Muscle of arm (tissue), 14 donors: ENCODE results near the gene ZFYVE1. TPM values are rescaled to one million over a fixed set of nuclear protein-coding genes. Genes with fewer than 3 reads are reported as not detected.
"Not testable (repeated sequence)": the region's sequence is repeated elsewhere in the genome, so short reads cannot be mapped to it uniquely, and the experiment has no call there.

Experiments
- DNase-seq: peaks from one replicate; pipeline ENCODE4 v3.0.0-alpha.2; 2013
- long read RNA-seq, 11 donors: transcript quantifications; one replicate each; lab custom pipeline, GENCODE V29; 2026
- polyA plus RNA-seq, 12 donors: library from polyadenylated mRNA; unstranded; fragments of 120-200 nt; gene quantifications; one replicate each; pipeline ENCODE4 v1.2.1, GENCODE V29; 2013; ENCODE audit not compliant: insufficient read length in 12 of 12

The ZFYVE1 gene, protein sequence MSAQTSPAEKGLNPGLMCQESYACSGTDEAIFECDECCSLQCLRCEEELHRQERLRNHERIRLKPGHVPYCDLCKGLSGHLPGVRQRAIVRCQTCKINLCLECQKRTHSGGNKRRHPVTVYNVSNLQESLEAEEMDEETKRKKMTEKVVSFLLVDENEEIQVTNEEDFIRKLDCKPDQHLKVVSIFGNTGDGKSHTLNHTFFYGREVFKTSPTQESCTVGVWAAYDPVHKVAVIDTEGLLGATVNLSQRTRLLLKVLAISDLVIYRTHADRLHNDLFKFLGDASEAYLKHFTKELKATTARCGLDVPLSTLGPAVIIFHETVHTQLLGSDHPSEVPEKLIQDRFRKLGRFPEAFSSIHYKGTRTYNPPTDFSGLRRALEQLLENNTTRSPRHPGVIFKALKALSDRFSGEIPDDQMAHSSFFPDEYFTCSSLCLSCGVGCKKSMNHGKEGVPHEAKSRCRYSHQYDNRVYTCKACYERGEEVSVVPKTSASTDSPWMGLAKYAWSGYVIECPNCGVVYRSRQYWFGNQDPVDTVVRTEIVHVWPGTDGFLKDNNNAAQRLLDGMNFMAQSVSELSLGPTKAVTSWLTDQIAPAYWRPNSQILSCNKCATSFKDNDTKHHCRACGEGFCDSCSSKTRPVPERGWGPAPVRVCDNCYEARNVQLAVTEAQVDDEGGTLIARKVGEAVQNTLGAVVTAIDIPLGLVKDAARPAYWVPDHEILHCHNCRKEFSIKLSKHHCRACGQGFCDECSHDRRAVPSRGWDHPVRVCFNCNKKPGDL
- polyA plus RNA-seq = 10 to 100 TPM in 10 of 12 donors, 1 to 10 TPM in 1, not detected in 1; 9.3 to 15.4 (median 13.4) TPM
- long read RNA-seq, donor 1, partial matches to known transcripts = 827 of 828 reads
- long read RNA-seq, donor 1, other reads (novel, unspliced or antisense) = 0 of 828 reads
- long read RNA-seq, donor 2, full-length matches to known transcripts = 1 of 1 reads
- long read RNA-seq, donor 2, partial matches to known transcripts = 0 of 1 reads
- long read RNA-seq, donor 2, other reads (novel, unspliced or antisense) = 0 of 1 reads
- long read RNA-seq, donor 3, full-length matches to known transcripts = 1 of 1 reads
- long read RNA-seq, donor 3, partial matches to known transcripts = 0 of 1 reads
- long read RNA-seq, donor 3, other reads (novel, unspliced or antisense) = 0 of 1 reads
- long read RNA-seq, donor 4 = 0 reads
- long read RNA-seq, donor 5, full-length matches to known transcripts = 3 of 9 reads
- long read RNA-seq, donor 5, partial matches to known transcripts = 6 of 9 reads
- long read RNA-seq, donor 5, other reads (novel, unspliced or antisense) = 0 of 9 reads
- long read RNA-seq, donor 6, full-length matches to known transcripts = 1 of 1 reads
- long read RNA-seq, donor 6, partial matches to known transcripts = 0 of 1 reads
- long read RNA-seq, donor 6, other reads (novel, unspliced or antisense) = 0 of 1 reads
- long read RNA-seq, donor 7, full-length matches to known transcripts = 1 of 1 reads
- long read RNA-seq, donor 7, partial matches to known transcripts = 0 of 1 reads
- long read RNA-seq, donor 7, other reads (novel, unspliced or antisense) = 0 of 1 reads
- long read RNA-seq, donor 8, full-length matches to known transcripts = 3 of 3 reads
- long read RNA-seq, donor 8, partial matches to known transcripts = 0 of 3 reads
- long read RNA-seq, donor 8, other reads (novel, unspliced or antisense) = 0 of 3 reads
- long read RNA-seq, donor 9 = 0 reads
- long read RNA-seq, donor 10, full-length matches to known transcripts = 7 of 12 reads
- long read RNA-seq, donor 10, partial matches to known transcripts = 5 of 12 reads
- long read RNA-seq, donor 10, other reads (novel, unspliced or antisense) = 0 of 12 reads
- long read RNA-seq, donor 11 = 0 reads

GRCh38 chr14:73026845-73027542 is at the start of gene ZFYVE1:
TSS of gene ZFYVE1 (minus strand) at chr14:73027106. CDS start at chr14:73024508, 2,598 bp downstream.
- DNase-seq = peak; percentile 99

- DNase-seq = no peak
Observed at GRCh38 chr14:73069585-73069984, 42.7 kb upstream of the ZFYVE1 start.

- no peak for DNase-seq
Observed at GRCh38 chr14:73058922-73059673, 32.2 kb upstream of the ZFYVE1 start.

DNA sequence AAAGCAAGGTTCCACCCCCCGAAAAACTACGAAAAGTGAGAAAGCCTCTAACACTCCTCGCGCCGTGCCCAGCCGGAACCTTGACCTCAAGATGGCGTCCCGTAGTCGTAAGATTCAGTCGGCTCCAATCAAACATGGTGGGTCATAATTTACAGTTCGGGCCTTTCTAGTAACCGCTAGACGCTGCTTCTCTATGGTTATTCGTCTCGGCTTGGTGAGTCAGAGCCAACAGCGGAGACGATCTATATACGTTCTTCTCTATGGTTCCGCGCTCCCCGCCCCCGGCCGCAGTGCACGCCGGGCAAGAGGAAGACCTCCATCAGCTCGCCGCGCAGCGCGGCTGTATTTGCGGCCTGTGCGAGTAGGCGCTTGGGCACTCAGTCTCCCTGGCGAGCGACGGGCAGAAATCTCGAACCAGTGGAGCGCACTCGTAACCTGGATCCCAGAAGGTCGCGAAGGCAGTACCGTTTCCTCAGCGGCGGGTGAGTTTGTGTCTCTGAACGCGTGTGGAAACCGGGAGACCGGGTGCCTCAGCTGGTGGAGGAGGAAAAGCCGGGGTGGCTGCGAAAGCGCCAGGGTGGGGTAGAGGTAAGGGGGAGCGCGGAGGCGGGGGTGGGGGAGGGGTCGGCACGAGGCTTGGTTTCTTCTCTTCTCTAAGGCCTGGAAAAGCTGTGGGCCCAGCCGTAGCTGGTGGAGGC is 31.5 kb upstream of the ZFYVE1 start, which contains the start of gene RBM25:
TSS of gene RBM25 (plus strand) at position 311 of the 698 bp plus-strand sequence. CDS start 13,108 bp downstream, outside the sequence.
- DNase-seq = peak; percentile 97

GRCh38 chr14:73057944-73058223 is 31.0 kb upstream of the ZFYVE1 start:
- no peak for DNase-seq

GRCh38 chr14:73055251-73055650 is 28.3 kb upstream of the ZFYVE1 start:
- no peak for DNase-seq

GRCh38 chr14:73049428-73049827 is 22.5 kb upstream of the ZFYVE1 start:
- DNase-seq = no peak

DNA sequence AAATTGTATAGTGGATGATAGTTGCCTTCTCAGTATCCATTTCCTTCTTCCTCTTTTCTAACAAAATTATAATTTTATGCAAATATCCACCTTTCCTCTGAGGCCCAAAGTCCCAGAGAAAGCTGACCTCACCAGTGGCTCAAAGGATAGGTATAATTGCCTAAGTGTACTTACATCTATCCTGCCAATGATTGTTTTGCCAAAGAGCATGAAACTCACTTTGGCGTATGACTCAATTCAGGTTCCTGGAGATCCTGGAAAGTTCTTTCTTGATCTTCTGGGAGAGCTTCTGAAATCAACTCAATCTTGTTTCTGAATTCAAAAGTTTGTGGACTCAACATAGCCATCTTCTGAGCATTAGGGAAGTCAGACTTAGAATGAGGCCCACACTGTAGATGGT is 20.9 kb upstream of the ZFYVE1 start:
- no peak for DNase-seq

DNA sequence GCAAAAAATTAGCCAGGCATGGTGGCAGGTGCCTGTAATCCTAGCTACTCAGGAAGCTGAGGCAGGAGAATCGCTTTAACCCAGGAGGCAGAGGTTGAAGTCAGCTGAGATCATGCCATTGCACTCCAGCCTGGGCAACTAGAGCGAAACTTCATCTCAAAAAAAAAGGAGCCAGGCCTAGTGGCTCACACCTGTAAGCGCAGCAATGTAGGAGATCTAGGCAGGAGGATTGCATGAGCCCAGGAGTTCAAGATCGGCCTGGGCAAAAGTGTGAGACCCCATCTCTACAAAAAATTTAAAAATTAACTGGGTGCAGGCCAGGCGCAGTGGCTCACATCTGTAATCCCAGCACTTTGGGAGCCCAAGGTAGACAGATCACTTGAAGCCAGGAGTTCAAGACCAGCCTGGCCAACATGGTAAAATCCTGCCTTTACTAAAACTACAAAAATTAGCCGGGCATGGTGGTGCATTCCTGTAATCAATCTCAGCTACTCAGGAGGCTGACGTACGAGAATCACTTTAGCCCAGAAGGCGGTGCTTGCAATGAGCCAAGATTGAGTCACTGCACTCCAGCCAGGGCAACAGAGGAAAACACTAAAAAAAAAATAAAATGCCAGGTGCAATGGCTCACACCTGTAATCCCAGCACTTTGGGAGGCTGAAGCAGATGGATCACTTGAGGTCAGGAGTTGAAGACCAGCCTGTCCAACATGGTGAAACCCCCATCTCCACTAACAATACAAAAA is 10.0 kb upstream of the ZFYVE1 start:
- not testable (repeated sequence) for DNase-seq

DNA sequence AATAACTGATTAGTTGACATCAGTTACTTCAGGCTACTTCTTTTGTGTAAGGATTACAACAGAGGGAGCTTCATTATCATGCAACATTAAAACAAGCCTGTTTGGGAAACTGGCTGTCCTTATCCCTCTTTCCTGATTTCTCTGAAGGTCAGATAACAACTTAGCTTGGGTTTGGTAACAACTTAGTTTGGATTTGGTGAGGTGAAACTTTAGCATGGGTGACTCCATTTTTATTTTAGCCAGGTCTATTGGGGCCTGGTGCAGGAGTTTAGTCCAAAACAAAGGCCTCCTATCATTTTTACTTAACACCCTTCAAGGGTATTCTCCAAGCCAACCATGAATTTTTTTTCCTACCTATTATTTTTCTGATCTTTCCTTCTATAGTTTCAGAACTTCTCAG is 1.1 kb upstream of the ZFYVE1 start:
- no peak for DNase-seq

DNA sequence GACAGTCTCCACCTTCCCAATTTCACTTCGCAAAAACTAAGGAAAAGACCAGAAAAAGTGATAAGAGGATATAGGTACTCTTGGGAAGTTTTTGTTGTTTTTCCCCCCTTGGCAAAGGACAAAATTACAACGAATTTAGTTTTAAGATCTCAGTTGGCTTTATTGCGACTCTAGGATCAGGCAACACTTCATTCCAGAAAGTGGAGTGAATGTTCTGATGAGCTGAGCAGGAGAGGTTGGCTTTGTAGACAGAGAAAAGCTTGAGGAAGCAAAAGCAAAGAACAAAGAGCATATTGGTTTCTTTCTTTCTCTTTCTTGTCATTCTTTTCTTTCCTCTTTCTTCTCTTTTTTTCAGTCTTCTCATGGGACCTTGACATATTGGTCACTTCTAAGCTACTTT is 640 bp upstream of the ZFYVE1 start:
- DNase-seq = peak; percentile 3

DNA sequence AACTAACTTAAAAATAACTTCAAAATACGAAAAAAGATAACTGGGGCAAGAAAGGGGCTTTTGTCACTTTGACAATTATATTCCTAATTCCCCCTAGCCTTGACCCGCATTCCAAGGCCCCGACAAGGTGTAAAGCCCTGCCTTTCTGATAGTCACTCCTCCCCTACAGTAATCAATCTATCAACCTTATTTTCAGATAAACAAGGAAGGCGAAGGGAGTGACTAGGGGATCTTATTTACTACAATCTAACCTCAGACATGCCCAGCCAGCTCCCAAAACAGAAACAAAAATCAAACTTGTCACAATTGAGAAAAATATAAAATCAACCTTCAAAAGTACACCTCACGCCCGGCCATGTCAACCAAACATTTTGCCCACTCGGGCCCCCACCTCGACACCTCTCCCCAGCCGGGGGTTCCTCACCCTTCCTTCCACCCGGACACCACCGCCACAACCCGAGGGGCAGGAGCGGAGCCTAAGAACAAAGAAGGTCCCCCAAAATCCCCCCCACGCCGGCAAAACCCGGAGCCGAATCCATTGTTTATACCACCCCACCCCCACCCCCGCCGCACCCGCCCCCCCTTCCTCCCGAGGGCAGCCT is 562 bp downstream of the ZFYVE1 start:
- no peak for DNase-seq

GRCh38 chr14:73025544-73025943 is 1.4 kb downstream of the ZFYVE1 start:
- DNase-seq = no peak

DNA sequence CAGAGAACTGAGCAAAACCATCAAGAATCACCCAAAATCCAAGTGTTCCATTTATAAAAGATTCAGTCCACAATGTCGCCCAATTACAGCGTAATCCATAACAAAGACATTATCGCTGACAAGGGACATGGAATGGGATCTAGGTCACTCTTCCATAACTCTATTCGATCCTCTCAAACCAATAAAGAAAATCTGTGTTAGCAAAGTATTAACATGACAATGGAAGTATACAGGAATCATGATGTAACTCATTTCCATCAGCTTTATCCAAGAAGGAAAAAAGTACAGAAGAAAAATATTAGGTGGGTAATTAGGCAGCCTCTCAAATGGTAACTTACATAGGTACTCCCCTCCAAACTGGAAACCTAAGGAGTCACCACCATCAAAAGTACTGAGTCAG is 4.9 kb downstream of the ZFYVE1 start:
- DNase-seq = no peak

GRCh38 chr14:73016011-73016410 is 10.9 kb downstream of the ZFYVE1 start:
- not testable (repeated sequence) for DNase-seq

DNA sequence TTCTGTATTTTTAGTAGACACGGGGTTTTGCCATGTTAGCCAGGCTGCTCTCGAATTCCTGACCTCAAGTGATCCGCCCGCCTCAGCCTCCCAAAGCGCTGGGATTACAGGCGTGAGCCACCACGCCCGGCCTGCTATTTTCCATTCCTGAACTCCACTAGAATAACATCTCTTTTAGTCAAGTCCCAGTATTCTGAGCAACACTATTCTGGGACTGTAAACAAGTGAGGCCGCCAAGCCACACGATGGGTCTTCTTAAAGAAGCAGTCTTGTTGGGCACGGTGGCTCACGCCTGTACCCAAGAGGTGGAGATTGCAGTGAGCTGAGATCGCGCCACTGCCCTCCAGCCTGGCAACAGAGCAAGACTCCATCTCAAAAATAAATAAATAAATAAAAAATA is 11.4 kb downstream of the ZFYVE1 start:
- DNase-seq = not testable (repeated sequence)

GRCh38 chr14:73014105-73014504 is 12.8 kb downstream of the ZFYVE1 start:
- no peak for DNase-seq
